ENCODE results near the gene SLC22A13. TPM values are rescaled to one million over a fixed set of nuclear protein-coding genes. Genes with fewer than 3 reads are reported as not detected.

The SLC22A13 gene, protein sequence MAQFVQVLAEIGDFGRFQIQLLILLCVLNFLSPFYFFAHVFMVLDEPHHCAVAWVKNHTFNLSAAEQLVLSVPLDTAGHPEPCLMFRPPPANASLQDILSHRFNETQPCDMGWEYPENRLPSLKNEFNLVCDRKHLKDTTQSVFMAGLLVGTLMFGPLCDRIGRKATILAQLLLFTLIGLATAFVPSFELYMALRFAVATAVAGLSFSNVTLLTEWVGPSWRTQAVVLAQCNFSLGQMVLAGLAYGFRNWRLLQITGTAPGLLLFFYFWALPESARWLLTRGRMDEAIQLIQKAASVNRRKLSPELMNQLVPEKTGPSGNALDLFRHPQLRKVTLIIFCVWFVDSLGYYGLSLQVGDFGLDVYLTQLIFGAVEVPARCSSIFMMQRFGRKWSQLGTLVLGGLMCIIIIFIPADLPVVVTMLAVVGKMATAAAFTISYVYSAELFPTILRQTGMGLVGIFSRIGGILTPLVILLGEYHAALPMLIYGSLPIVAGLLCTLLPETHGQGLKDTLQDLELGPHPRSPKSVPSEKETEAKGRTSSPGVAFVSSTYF
- not detected for polyA plus RNA-seq (2013, experiment 1 of 2)
- not detected for polyA plus RNA-seq (2013, experiment 2 of 2)

DNA sequence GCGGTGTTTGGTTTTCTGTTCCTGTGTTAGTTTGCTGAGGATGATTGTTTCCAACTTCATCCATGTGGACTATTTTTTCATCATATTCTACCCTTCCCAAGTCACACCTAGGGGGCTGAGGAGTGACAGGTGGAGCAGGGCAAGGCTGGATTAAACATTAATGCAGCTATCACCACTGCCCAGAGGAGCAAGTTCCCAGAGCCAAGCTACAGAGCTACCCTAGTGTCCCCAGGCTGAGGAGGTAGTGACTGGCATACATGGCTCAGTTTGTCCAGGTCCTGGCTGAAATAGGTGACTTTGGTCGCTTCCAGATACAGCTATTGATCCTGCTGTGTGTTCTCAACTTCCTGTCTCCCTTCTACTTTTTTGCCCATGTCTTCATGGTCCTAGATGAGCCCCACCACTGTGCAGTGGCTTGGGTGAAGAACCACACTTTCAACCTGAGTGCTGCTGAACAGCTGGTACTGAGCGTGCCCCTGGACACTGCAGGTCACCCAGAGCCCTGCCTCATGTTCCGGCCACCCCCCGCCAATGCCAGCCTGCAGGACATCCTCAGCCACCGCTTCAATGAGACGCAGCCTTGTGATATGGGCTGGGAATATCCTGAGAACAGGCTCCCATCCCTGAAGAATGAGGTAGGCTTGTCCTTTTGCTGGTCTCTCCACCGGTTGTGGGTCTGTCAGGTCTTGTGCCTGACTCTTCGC, at the start of gene SLC22A13:
Gene SLC22A13, plus strand, starts transcription at position 209 of the 704 bp plus-strand sequence. Its CDS starts 49 bp downstream, at position 258.
- H3K4me1 ChIP-seq (ENCODE audit: insufficient read depth, low read length), result peaks cover 10% of the 10 kb centered on the region
- no peaks in the 10 kb centered on the region for H3K9me3 ChIP-seq (ENCODE audit: insufficient read depth, low read depth, low read length)
- no peak within 1 kb of the TSS for H3K9ac ChIP-seq (ENCODE audit: low read depth, low read length)
- WGBS, result 95% methylated on average over 8 of the region's 9 CpGs
- no peak within 1 kb of the TSS for H3K27ac ChIP-seq (ENCODE audit: low read depth, low read length)
- H3K4me3 ChIP-seq (ENCODE audit: low read length), result no peak within 1 kb of the TSS
- no peaks in the 10 kb centered on the region for H3K36me3 ChIP-seq (ENCODE audit: insufficient read depth, low read length)
- no peaks in the 10 kb centered on the region for H3K27me3 ChIP-seq (ENCODE audit: insufficient read depth, low read length)

DNA sequence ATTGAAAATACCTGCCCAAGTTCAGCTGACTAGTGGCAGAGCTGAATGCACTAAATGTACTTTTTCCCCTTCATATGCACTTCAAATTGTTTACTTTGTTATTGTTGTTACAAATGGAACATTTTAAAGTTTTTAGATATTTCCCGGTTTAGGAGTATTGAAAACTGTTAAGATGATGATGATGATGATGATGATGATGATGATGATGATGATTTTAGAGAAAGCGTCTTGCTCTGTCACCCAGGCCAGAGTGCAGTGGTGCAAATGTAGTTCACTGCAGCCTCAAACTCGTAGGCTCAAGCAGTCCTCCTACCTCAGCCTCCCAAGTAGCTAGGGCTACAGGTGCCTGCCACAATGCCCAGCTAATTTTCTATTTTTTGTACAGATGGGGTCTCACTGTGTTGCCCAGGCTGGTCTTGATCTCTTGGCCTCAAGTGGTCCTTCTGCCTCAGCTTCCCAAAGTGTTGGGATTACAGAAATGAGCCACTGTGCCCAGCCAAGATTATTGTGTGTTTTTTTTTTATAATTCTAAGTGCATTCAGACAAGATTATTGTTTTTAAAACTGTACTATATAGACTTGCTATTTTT, 45.9 kb upstream of the SLC22A13 start:
- no peaks in the 10 kb centered on the region for H3K9me3 ChIP-seq (ENCODE audit: insufficient read depth, low read depth, low read length)
- no peaks in the 10 kb centered on the region for H3K4me1 ChIP-seq (ENCODE audit: insufficient read depth, low read length)
- 98% methylated on average over 3 of the region's 3 CpGs for WGBS
- peaks cover 52% of the 10 kb centered on the region for H3K36me3 ChIP-seq (ENCODE audit: insufficient read depth, low read length)
- no peaks in the 10 kb centered on the region for H3K27me3 ChIP-seq (ENCODE audit: insufficient read depth, low read length)
- no peak overlapping the region for H3K27ac ChIP-seq (ENCODE audit: low read depth, low read length)
- H3K4me3 ChIP-seq (ENCODE audit: low read length), result no peak overlapping the region
- no peak overlapping the region for H3K9ac ChIP-seq (ENCODE audit: low read depth, low read length)

DNA sequence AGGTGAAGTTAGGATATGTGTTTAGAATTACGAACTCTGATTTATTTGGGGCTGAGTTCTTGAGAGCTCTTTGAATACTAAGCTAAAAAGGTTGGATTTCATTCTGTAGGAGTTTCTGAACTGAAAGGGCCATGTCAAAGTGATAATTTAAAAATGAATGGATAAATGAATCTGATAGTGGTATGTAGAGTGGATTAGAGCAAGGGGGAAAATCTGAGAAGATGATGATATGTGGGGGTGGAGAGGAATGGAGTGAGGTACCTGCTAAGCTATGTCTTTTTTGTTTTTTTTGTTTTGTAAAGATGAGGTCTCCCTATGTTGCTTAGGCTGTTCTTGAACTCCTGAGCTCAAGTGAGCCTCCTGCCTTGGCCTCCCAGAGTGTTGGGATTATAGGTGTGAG, 44.6 kb upstream of the SLC22A13 start:
- no peaks in the 10 kb centered on the region for H3K9me3 ChIP-seq (ENCODE audit: insufficient read depth, low read depth, low read length)
- no peaks in the 10 kb centered on the region for H3K4me1 ChIP-seq (ENCODE audit: insufficient read depth, low read length)
- H3K27ac ChIP-seq (ENCODE audit: low read depth, low read length), result no peak overlapping the region
- 97% methylated on average over 1 of the region's 1 CpG for WGBS
- peaks cover 61% of the 10 kb centered on the region for H3K36me3 ChIP-seq (ENCODE audit: insufficient read depth, low read length)
- H3K9ac ChIP-seq (ENCODE audit: low read depth, low read length), result no peak overlapping the region
- no peaks in the 10 kb centered on the region for H3K27me3 ChIP-seq (ENCODE audit: insufficient read depth, low read length)
- no peak overlapping the region for H3K4me3 ChIP-seq (ENCODE audit: low read length)

DNA sequence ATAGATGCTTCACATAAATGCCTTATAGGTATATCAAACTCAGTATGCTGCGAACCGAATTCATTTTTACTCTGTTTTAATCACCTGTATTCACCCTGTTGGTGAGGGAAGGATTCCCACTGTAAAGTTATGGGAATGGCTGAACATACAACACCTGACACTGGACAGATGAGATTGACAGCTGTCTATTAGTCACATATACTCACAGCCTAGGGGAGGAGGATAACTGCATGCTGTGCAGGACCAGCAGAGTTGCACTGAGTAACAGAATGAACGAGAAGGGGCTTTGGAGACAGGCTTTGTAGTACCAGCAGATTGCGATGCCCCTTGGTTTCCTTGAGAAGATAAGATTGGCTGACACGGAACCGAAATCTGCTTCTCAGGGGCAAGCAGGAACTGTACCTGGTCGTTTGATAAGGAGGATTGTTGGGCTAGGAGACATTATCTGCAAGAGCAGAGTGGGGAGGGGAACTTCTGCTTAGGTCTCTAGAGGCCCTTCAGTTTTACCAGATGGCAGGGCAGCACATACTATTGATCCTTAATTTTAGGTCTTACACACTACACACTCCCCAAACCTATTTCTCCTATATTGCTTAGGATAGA, 43.5 kb upstream of the SLC22A13 start:
- Histone ChIP-seq H3K4me1 (ENCODE audit: insufficient read depth, low read length) (no peaks in the 10 kb centered on the region), H3K9me3 (ENCODE audit: insufficient read depth, low read depth, low read length) (no peaks in the 10 kb centered on the region), H3K27ac (ENCODE audit: low read depth, low read length) (no peak overlapping the region), H3K36me3 (ENCODE audit: insufficient read depth, low read length) (peaks cover 61% of the 10 kb centered on the region), H3K9ac (ENCODE audit: low read depth, low read length) (no peak overlapping the region), H3K4me3 (ENCODE audit: low read length) (no peak overlapping the region), H3K27me3 (ENCODE audit: insufficient read depth, low read length) (no peaks in the 10 kb centered on the region)
- 86% methylated on average over 5 of the region's 7 CpGs for WGBS

DNA sequence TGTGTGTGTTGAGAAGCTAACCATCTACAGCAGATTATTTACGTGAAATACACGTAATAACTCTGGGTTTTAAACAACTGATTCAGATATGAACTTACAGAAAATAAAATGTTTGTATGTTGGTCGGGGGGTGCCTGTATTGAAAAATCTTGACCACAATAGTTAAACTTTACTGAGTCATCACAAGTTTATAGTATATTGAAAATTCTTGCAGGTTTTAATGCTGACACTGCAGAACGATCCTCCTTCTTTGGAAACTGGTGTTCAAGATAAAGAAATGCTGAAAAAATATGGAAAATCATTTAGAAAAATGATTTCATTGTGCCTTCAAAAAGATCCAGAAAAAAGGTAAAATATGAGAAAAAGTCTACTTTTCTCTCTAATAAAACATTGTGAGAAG, 41.3 kb upstream of the SLC22A13 start:
- 94% methylated on average over 4 of the region's 4 CpGs for WGBS
- no peak overlapping the region for H3K4me3 ChIP-seq (ENCODE audit: low read length)
- peaks cover 65% of the 10 kb centered on the region for H3K36me3 ChIP-seq (ENCODE audit: insufficient read depth, low read length)
- H3K9me3 ChIP-seq (ENCODE audit: insufficient read depth, low read depth, low read length), result no peaks in the 10 kb centered on the region
- H3K4me1 ChIP-seq (ENCODE audit: insufficient read depth, low read length), result no peaks in the 10 kb centered on the region
- H3K27me3 ChIP-seq (ENCODE audit: insufficient read depth, low read length), result no peaks in the 10 kb centered on the region
- no peak overlapping the region for H3K27ac ChIP-seq (ENCODE audit: low read depth, low read length)
- no peak overlapping the region for H3K9ac ChIP-seq (ENCODE audit: low read depth, low read length)

DNA sequence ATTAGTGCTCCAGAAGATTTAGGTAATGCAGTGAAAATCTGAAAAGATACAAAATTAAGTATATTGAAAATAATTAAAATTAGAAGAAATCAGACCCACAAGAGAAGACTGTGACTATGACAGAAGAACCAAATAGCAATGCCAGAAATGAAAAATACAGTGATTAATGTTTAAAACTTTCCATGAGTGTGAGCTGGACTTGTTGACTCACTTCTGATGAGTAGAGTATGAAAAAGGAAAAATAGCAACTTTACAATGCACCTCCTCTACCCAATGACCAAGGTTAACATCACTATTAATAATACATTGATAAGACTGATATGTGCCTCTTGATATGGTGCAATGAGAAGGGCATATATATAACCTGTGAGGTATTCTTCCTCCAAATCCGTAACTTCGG, 39.3 kb upstream of the SLC22A13 start:
- Histone ChIP-seq H3K27me3 (ENCODE audit: insufficient read depth, low read length) (no peaks in the 10 kb centered on the region), H3K4me3 (ENCODE audit: low read length) (no peak overlapping the region), H3K36me3 (ENCODE audit: insufficient read depth, low read length) (peaks cover 82% of the 10 kb centered on the region), H3K27ac (ENCODE audit: low read depth, low read length) (no peak overlapping the region), H3K4me1 (ENCODE audit: insufficient read depth, low read length) (no peaks in the 10 kb centered on the region), H3K9me3 (ENCODE audit: insufficient read depth, low read depth, low read length) (no peaks in the 10 kb centered on the region), H3K9ac (ENCODE audit: low read depth, low read length) (no peak overlapping the region)
- WGBS, result 100% methylated on average over 2 of the region's 2 CpGs

DNA sequence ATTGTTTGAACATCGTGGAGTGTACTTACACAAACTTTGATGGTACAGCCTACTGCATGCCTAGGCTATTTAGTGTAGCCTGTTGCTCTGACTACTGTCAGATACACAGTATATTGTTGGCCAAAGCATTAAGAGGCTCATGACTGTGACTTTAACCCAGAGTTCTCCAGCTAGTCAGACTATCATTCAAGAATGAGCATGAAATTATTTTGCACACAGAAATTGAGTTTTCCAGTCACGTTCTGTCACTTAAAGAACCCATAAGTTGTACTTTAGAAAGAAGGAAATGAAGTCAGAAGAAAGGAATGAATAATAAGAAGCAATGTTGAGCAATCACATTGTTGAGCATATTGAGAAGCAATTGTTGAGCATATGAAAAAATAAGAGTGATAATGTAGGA, 37.6 kb upstream of the SLC22A13 start:
- H3K9me3 ChIP-seq (ENCODE audit: insufficient read depth, low read depth, low read length), result no peaks in the 10 kb centered on the region
- H3K36me3 ChIP-seq (ENCODE audit: insufficient read depth, low read length), result peaks cover 71% of the 10 kb centered on the region
- no peaks in the 10 kb centered on the region for H3K4me1 ChIP-seq (ENCODE audit: insufficient read depth, low read length)
- 95% methylated on average over 2 of the region's 2 CpGs for WGBS
- H3K9ac ChIP-seq (ENCODE audit: low read depth, low read length), result no peak overlapping the region
- H3K27ac ChIP-seq (ENCODE audit: low read depth, low read length), result no peak overlapping the region
- H3K4me3 ChIP-seq (ENCODE audit: low read length), result no peak overlapping the region
- no peaks in the 10 kb centered on the region for H3K27me3 ChIP-seq (ENCODE audit: insufficient read depth, low read length)

DNA sequence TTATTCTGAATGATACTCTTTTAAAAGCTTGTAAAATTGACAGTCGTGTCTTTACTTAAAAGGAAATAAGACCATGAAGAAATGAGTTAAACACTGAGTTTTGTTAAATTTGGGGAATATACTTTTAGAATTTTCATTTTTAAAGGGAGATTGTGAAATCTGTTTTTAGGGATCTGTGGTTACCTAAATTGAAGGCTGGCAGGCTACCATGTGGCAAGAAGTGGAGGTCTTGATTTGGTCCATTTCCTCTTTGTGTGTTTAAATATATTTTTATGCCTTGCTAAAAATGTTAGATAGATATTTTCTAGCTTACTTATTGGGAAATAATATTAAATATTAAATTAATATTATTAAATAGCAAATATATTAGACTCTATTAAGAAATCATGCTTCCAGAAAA, 36.6 kb upstream of the SLC22A13 start:
- H3K4me3 ChIP-seq (ENCODE audit: low read length), result no peak overlapping the region
- H3K27me3 ChIP-seq (ENCODE audit: insufficient read depth, low read length), result no peaks in the 10 kb centered on the region
- H3K4me1 ChIP-seq (ENCODE audit: insufficient read depth, low read length), result no peaks in the 10 kb centered on the region
- peaks cover 70% of the 10 kb centered on the region for H3K36me3 ChIP-seq (ENCODE audit: insufficient read depth, low read length)
- no peaks in the 10 kb centered on the region for H3K9me3 ChIP-seq (ENCODE audit: insufficient read depth, low read depth, low read length)
- H3K27ac ChIP-seq (ENCODE audit: low read depth, low read length), result no peak overlapping the region
- 91% methylated on average over 1 of the region's 1 CpG for WGBS
- no peak overlapping the region for H3K9ac ChIP-seq (ENCODE audit: low read depth, low read length)

DNA sequence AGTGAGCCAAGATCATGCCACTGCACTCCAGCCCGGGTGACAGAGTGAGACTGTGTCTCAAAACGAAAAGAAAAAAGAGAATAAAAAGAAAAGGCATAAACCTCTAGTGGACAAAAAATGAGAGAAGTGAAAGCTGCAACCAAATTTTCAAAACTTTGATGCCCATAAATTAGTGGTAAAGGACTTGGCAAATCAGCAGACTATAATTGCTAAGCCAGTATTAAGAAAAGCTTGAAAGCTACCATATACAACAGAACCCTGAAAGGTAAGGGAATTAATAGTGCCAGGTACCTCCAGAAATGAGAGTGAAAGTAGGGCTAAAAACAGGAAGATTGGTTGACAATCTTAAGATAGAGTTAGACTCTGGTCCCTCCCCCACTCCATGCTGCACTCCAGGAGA, 32.9 kb upstream of the SLC22A13 start:
- WGBS, result 100% methylated on average over 2 of the region's 2 CpGs
- H3K27me3 ChIP-seq (ENCODE audit: insufficient read depth, low read length), result no peaks in the 10 kb centered on the region

DNA sequence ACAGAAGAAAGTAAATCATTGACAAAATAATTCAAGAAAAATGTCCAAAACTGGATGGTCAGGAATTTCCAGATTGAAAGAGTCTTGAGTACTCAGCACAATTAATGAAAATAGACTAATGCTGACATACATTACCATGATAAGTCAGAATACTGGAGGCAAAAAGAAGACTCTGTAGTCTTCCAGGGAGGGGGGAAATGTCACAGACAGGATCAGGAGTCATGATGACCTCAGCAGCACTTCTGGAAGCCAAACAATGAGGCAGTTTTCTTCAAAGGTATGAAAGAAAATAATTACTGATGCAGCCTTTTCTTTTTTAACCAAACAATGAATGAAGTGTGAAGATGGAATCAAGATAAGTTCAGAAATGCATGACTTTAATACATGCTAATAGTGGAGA, 30.1 kb upstream of the SLC22A13 start:
- Histone ChIP-seq H3K4me3 (ENCODE audit: low read length) (no peak overlapping the region), H3K9ac (ENCODE audit: low read depth, low read length) (no peak overlapping the region), H3K4me1 (ENCODE audit: insufficient read depth, low read length) (no peaks in the 10 kb centered on the region), H3K27me3 (ENCODE audit: insufficient read depth, low read length) (no peaks in the 10 kb centered on the region), H3K9me3 (ENCODE audit: insufficient read depth, low read depth, low read length) (peaks cover 16% of the 10 kb centered on the region; the same call in 1 of the 2 replicates), H3K27ac (ENCODE audit: low read depth, low read length) (no peak overlapping the region), H3K36me3 (ENCODE audit: insufficient read depth, low read length) (peaks cover 79% of the 10 kb centered on the region)

More for the DNA sequence above, 32.9 kb upstream of the SLC22A13 start:
- Histone ChIP-seq H3K9ac (ENCODE audit: low read depth, low read length) (no peak overlapping the region), H3K36me3 (ENCODE audit: insufficient read depth, low read length) (peaks cover 67% of the 10 kb centered on the region), H3K4me3 (ENCODE audit: low read length) (no peak overlapping the region), H3K9me3 (ENCODE audit: insufficient read depth, low read depth, low read length) (0 out of 2 replicates have a peak, but pooled peaks cover 5% of the 10 kb centered on the region), H3K4me1 (ENCODE audit: insufficient read depth, low read length) (no peaks in the 10 kb centered on the region), H3K27ac (ENCODE audit: low read depth, low read length) (no peak overlapping the region)
